NCI-H1436 treated with DMSO at 0.1 percent for 48 hours (cell line): Measurements from ENCODE around the gene TPRG1L.

Source experiments
- DNase-seq: peaks from one replicate; lab custom pipeline; 2025; lab: John Stamatoyannopoulos, UW

Gene TPRG1L

GRCh38 chr1:3593745-3594144 is 31.1 kb upstream of the TPRG1L start:
- DNase-seq, result no peak

GRCh38 chr1:3594706-3595377 is 30.0 kb upstream of the TPRG1L start:
- no peak for DNase-seq

DNA sequence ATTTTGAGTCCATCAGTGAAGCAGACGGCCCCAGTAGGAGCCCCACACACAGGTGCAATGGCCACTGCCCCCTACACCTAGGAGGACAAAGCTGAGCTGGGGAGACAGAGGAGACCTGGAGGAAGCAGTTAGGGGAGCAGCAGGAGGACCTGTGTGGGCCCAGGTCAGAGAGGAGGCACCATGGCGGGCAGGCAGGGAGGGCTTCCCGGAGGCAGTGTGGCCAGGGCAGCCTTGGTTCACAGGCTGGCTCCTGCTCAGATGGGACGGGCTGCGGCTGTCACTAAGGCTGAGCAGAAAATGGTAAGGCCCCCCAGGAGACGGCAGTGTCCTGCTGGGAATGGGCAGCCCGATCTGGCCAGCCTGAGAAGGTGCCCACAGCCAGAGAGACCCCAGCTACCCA is 28.9 kb upstream of the TPRG1L start:
- no peak for DNase-seq

- DNase-seq, result no peak
Observed at GRCh38 chr1:3596663-3597598, 27.9 kb upstream of the TPRG1L start.

- no peak for DNase-seq
Observed at GRCh38 chr1:3597599-3597964, 27.2 kb upstream of the TPRG1L start.

DNA sequence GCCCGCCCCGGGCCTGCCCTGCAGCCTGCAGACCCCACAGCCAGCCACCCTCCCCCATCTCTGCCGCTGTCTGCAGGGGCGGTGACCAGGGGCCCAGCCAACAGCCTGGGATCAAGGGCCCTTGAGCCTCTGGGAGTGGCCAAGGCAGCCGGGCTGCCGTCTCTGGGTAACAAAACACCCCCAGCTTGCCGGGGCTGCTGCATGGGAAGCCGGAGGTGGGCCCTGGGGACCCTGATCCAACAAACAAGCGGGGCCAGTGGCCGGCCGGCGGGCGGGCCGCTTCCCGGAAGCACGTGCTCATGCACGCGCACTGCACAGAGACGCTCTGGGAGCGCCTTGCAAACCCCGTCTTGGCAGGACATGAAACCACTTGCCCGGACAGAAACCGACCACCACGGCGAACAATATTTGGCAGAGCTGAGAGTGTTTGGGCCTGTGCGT is 26.7 kb upstream of the TPRG1L start:
- DNase-seq, result no peak

- DNase-seq, result no peak
Observed at GRCh38 chr1:3598522-3599285, 26.1 kb upstream of the TPRG1L start.

- DNase-seq, result no peak
Observed at GRCh38 chr1:3599286-3599811, 25.5 kb upstream of the TPRG1L start.

DNA sequence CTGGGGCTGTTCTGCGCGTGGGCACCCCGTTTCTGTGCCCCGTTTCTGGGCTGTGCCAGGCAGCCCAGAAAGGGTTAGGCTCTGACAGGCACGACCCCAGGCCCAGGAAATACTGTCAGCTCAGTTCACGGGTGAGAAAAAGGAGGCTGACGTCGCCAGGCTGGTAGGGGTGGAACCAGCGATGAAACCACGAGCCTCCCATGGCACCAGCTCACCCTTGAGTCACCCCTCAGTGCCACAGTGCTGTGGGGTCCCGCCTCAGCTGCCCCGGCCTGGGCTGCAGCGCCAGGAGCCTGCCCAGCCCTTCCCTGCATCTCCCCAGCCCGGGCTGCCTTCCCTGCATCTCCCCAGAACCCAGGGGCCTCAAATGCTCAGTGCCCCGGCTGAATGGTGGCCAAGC is 25.0 kb upstream of the TPRG1L start:
- no peak for DNase-seq

- no peak for DNase-seq
Observed at GRCh38 chr1:3600354-3600753, 24.5 kb upstream of the TPRG1L start.

- DNase-seq, result no peak
Observed at GRCh38 chr1:3601743-3602142, 23.1 kb upstream of the TPRG1L start.

DNA sequence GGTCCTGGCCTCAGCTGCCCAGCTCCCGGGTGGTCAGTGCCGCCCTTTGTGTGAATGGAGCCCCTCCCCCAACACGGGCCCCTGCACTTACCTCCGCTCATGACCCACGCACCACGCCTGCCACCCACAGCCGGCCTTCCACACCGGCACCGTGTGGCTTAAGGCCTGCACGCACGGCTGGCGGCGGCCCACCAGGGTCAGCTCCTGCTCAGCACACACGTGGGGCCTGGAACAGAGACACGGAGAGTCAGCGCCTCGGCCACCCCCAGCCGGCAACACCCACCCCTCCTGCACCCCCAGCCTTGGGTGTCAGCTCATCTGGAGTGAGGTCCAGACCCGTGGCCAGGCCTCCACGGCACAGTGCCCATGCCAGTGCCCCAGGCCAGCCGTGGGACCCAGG is 22.4 kb upstream of the TPRG1L start:
- DNase-seq, result no peak

DNA sequence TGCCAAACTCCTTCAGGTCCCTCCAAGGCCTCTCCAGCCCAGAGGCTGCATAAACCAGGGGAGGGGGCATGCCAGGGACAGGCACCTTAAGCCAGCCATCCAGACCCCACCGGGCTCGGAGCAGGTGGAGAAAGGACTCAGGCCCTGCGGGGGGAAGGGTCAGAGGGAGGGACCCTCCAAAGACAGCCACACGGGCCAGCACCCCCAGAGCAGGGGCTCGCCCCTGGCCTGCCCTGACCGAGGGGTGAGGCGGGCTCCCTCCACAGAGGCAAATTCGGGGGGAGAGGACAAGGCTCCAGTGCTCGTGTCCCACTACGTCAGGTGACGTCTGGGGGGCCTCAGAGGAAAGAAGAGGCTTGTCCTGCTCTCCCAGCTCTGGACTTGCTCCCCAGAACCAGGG is 21.7 kb upstream of the TPRG1L start:
- no peak for DNase-seq

- DNase-seq, result no peak
Observed at GRCh38 chr1:3603571-3604467, 21.0 kb upstream of the TPRG1L start.

DNA sequence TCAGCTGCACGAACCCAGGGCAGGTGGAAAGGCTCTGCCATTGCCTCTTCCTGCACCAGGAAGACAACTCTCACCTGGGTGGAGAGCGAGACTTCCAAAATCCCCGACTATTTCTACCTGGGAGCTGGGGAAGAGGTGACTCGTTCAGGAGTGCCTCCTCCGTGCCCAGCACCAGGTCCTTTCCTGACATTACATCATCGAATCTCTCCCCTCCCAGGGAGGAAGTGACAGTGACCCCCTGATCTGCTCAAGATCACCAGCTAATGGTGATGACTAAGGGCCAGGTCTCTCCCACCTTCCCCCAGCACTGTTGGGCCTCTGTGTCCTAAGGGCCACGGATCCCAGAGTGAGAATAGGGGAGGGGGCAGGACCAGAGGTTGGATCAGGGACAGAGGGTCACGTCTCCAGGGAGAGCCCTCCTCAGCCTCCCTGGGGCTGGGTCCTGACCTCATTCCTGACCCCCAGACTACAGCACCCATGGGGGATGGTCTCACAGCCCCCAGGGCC is 20.3 kb upstream of the TPRG1L start:
- no peak for DNase-seq

- DNase-seq, result no peak
Observed at GRCh38 chr1:3604997-3605823, 19.6 kb upstream of the TPRG1L start.

DNA sequence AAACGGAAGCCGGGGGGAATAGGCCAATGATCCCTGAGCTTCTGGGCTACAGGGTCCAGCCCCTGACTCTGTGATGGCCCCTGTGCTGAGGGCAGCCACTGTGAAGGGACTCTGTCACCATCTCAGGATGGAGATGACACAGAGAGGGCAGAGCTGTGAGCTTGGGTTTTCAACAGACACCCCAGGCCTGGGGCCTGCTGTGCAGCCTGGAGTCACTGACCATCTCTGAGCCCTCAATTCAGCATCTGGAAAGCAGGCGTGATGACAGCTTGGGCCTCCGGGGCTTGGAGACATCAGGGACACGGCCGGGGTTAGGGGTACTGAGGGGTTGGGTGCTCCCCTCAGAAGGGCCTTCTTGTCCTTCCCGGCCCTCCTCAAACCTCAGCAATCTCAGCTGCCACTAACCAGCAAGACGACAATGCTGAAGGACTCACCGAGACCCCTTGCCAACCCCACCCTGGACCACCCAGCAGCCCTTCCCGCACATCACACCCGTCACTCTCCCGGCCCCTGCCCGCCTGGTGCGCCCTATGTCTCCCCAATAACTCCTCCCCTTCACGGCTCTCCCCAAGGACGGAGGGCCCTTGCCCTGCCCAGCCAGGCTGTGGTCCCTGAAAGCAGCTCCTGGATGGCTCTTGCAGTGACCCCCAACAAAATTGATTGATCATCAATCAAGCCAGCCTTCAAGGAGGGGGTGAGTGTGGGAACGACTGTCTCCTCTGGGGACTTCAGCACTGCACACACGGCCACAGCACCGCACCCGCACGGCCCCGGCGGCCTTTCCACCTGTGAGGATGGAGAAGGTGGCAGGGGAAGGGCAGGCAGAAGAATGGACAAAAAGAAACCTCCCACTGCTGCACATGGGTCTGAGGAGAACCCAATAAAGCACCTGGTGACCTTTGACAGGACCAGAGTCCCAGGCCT is 17.8 kb upstream of the TPRG1L start:
- no peak for DNase-seq

DNA sequence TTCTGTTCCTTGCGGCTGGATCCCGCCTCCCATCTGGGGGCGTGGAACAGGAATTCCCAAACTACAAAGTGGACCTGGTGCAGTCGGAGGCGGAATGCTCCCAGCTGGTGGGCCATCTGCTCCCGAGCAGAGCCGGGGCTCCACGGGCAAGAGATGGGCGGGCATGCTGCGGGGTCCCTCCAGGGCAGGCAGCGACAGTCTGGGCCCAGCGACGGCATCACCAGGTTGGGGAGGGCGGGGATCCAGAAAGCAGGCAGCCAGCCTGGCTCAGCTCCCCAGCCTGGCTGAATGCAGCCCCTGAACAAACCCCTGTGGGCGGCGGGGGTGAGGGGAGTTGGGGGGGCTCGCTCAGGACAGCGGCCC is 17.1 kb upstream of the TPRG1L start:
- DNase-seq, result no peak

DNA sequence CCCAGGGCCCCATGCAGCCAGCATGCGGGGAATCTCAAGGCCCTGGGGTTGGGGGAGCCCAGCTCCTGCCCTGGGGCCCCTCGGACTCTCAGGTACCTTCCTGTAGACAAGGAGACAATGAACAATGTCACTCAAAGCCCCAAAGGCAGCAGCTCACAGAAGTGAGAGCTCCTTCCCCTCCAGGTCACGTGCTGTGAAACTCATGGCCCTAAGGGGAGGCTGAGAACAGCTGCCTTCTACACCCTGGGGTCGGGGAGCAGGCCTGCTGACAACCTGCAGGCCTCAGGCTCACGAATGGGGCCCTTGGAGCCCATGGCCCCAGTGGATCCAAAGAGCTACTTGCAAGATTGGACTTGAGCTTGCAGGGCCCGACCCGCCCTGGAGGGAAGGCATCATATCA is 16.7 kb upstream of the TPRG1L start:
- DNase-seq, result no peak
